SK-N-MC (cell line): Measurements from ENCODE around the gene MOG.

Experiments
- EZH2 ChIP-seq: fragments of 200-600 bp; sonication (generic); IDR thresholded peaks from one replicate; pipeline ENCODE4 v1.6.1; 2017; ENCODE audit warnings: antibody characterized with exemption
- POLR2AphosphoS5 ChIP-seq: IDR thresholded peaks from 2 replicates; pipeline ENCODE4 v1.6.1; 2012; ENCODE audit warnings: mild to moderate bottlenecking, low read depth, low read length, borderline replicate concordance

DNA sequence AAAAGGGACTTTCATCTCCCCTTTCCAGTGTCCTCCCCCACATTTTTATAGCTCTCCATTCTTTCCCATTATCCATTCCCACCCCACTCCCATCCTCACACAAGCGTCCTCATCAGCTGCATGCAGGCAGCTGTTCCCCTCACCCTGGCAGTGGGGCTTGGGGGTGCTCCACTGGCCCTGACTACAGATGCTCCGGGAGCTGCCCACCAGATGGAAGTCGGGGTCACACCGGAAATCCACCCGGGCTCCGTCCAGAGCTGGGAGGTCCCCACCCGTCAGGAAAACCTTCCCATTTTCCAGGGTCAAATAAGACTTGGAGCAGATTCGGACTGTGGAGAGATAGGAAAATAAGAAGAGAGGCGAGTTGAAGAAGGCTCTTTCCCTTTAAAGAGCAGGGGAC lies 26.6 kb upstream of the MOG start:
- TF ChIP-seq EZH2 (no peak), POLR2AphosphoS5 (no peak)
